ENCODE measurements around the gene PYGM. TPM values are rescaled to one million over a fixed set of nuclear protein-coding genes. Genes with fewer than 3 reads are reported as not detected.

PYGM gene
- total RNA-seq, 1 experiment from 2014 or later, result 6.6 TPM

DNA sequence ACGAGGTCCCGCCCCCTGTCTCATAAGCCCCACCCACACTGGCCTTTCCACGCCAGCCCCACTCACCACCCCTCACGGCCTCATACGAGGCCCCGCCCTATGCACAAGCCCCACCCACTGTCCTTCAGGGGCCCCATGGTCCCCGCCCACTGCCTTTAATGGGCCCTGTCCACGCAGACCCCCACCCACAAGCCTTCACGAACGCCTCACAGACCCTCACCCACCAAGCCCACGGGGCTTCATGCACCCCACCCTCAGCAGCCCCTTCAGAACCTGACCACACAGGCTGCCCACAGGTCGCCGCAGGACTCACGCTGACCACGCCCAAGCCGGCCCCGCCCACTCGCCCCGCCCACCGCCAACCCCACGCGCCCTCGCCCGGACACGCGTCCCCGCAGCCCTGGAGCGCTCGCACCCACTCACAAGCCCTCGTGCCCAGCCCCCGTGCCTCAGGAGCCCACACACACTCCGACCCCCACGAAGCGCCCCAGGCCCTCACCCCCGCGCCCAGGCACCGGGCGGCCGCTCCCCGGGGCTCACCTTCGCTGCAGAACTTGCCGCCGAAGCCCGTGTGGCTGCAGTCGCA, 47.3 kb downstream of the PYGM start:
- TF ChIP-seq SMAD3 (CRISPR knock-in tag; IDR thresholded peaks at IDR 0.05; ENCODE audit: borderline replicate concordance) (no peak), ZBTB21 (CRISPR knock-in tag; IDR thresholded peaks at IDR 0.05; ENCODE audit: borderline replicate concordance) (no peak), SP1 (CRISPR knock-in tag; conservative IDR thresholded peaks at IDR 0.05) (peak; percentile 27; the same call in 1 of the 2 replicates), TEAD4 (CRISPR knock-in tag; IDR thresholded peaks at IDR 0.05) (no peak)
- TF ChIP-seq, protein P1, sequence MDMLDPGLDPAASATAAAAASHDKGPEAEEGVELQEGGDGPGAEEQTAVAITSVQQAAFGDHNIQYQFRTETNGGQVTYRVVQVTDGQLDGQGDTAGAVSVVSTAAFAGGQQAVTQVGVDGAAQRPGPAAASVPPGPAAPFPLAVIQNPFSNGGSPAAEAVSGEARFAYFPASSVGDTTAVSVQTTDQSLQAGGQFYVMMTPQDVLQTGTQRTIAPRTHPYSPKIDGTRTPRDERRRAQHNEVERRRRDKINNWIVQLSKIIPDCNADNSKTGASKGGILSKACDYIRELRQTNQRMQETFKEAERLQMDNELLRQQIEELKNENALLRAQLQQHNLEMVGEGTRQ (CRISPR knock-in tag; IDR thresholded peaks at IDR 0.05), result no peak
- TF ChIP-seq, protein P2, sequence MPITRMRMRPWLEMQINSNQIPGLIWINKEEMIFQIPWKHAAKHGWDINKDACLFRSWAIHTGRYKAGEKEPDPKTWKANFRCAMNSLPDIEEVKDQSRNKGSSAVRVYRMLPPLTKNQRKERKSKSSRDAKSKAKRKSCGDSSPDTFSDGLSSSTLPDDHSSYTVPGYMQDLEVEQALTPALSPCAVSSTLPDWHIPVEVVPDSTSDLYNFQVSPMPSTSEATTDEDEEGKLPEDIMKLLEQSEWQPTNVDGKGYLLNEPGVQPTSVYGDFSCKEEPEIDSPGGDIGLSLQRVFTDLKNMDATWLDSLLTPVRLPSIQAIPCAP (CRISPR knock-in tag; IDR thresholded peaks at IDR 0.05), result no peak
- Mint-ChIP-seq H3K27me3 (ENCODE audit: low read depth) (peaks cover 66% of the 10 kb centered on the region), H3K4me1 (peaks cover 58% of the 10 kb centered on the region), H3K36me3 (no peaks in the 10 kb centered on the region), H3K9me3 (no peaks in the 10 kb centered on the region), H3K27ac (no peak overlapping the region), H3K4me3 (peak overlapping the region; percentile 61)
- POLR2A ChIA-PET, result no interaction called here
- DNase-seq (ENCODE audit: low spot score) (no peak), ATAC-seq (no peak)
- CTCF ChIA-PET, result interaction anchor here (0.9 to 6.0 kb wide), 3 partner anchors 8 to 31 kb away, joined by 3 to 56 read pairs (median 17); partner anchors contain the start of gene RASGRP2

DNA sequence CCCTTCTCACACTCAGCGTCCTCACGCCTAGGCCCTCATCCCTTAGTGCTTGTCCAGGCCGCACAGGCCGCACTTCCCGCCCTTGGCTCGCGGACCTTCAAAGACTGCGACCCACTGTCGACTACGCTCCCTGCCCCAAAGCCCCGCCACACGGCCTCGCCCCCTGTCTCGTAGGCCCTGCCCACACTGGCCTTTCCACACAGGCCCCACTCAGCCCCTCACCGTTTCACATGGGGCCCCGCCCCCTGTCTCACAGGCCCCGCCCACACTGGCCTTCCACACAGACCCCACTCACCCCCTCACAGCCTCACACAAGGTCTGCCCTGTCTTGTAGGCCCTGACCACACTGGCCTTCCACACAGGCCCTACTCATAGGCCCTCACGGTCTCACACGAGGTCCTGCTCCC, 47.8 kb downstream of the PYGM start:
- peaks cover 52% of the 10 kb centered on the region for H3K4me1 Mint-ChIP-seq
- H3K27ac Mint-ChIP-seq, result 0 out of 2 replicates have a peak overlapping the region, but pooled peaks have one; percentile 16
- H3K36me3 Mint-ChIP-seq, result no peaks in the 10 kb centered on the region

More for the DNA sequence above, 47.8 kb downstream of the PYGM start:
- CTCF ChIA-PET, result interaction anchor here (1.0 to 4.1 kb wide), 2 partner anchors 21 to 23 kb away, joined by 3 to 49 read pairs; no protein-coding TSS in a partner anchor
- H3K9me3 Mint-ChIP-seq, result no peaks in the 10 kb centered on the region
- ATAC-seq, result no peak
- POLR2A ChIA-PET, result no interaction called here
- TF ChIP-seq, protein P3, sequence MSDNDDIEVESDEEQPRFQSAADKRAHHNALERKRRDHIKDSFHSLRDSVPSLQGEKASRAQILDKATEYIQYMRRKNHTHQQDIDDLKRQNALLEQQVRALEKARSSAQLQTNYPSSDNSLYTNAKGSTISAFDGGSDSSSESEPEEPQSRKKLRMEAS (CRISPR knock-in tag; IDR thresholded peaks at IDR 0.05), result peak; percentile 76
- TF ChIP-seq TEAD1 (CRISPR knock-in tag; IDR thresholded peaks at IDR 0.05) (no peak), ARID4B (CRISPR knock-in tag; IDR thresholded peaks at IDR 0.05; ENCODE audit: borderline replicate concordance) (0 out of 2 replicates have a peak, but pooled peaks have one; percentile 64), STAT6 (CRISPR knock-in tag; conservative IDR thresholded peaks at IDR 0.05; ENCODE audit: low read depth) (no peak)
- peak overlapping the region; percentile 61 for H3K4me3 Mint-ChIP-seq
- DNase-seq (ENCODE audit: low spot score), result peak; percentile 45
- peaks cover 60% of the 10 kb centered on the region for H3K27me3 Mint-ChIP-seq (ENCODE audit: low read depth)
